ENCODE results near the gene POLG2.
"Not testable (repeated sequence)": the region's sequence is repeated elsewhere in the genome, so short reads cannot be mapped to it uniquely, and the experiment has no call there.

The POLG2 gene

DNA sequence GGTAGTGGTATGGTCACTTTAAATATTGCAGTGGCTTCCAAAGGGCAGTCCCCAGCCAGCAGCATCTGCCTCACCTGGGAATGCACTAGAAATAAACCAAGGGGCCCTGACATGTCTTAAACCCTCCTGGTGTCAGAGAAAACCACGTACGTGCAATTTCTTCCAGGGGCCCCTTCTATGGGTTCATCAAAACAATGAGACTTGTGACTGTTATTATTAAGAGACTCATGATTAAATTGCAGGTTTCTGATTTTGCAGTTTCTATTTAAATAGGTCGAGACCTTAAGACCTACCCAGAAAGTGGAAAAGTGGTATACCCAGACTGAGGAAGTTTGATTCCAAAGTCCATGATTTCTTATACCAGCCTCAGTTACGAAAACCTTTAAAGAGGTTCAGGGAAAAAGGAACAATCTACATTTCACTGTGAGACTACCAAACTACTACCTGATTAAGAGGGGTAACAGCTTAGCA, 746 bp upstream of the POLG2 start:
- H3K4me3 ChIP-seq (ENCODE audit: low read depth, low read length) = peak overlapping the region; percentile 81
- DNase-seq (ENCODE audit: low read depth) = no peak
- TF ChIP-seq, protein P1, sequence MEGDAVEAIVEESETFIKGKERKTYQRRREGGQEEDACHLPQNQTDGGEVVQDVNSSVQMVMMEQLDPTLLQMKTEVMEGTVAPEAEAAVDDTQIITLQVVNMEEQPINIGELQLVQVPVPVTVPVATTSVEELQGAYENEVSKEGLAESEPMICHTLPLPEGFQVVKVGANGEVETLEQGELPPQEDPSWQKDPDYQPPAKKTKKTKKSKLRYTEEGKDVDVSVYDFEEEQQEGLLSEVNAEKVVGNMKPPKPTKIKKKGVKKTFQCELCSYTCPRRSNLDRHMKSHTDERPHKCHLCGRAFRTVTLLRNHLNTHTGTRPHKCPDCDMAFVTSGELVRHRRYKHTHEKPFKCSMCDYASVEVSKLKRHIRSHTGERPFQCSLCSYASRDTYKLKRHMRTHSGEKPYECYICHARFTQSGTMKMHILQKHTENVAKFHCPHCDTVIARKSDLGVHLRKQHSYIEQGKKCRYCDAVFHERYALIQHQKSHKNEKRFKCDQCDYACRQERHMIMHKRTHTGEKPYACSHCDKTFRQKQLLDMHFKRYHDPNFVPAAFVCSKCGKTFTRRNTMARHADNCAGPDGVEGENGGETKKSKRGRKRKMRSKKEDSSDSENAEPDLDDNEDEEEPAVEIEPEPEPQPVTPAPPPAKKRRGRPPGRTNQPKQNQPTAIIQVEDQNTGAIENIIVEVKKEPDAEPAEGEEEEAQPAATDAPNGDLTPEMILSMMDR (IDR thresholded peaks at IDR 0.05; ENCODE audit: low read depth, low read length, missing control alignments) = no peak

DNA sequence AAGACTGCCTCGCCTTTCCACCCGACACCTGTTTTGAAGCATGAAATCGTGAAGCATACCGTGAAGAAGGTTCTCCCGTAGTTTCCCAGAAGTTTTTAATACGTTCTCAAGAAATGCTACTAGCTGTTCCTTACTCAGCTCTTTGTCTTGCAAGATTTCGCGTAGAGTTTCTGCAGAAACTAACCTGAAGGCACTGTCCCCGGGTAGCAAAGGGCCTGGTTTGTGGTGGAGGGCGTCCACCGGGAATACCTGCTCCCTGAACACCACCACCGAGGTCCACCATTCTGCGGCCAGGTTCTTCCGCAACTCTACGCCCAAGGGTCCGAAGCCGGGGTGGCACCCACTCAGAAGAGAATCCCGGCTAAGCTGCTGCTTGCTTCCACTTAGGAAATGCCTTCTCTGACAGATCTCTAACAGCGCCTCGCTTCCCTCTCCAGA, 487 bp downstream of the POLG2 start:
- TF ChIP-seq, protein P1 (IDR thresholded peaks at IDR 0.05; ENCODE audit: low read depth, low read length, missing control alignments) = no peak
- peak overlapping the region; percentile 81 for H3K4me3 ChIP-seq (ENCODE audit: low read depth, low read length)
- no peak for DNase-seq (ENCODE audit: low read depth)

DNA sequence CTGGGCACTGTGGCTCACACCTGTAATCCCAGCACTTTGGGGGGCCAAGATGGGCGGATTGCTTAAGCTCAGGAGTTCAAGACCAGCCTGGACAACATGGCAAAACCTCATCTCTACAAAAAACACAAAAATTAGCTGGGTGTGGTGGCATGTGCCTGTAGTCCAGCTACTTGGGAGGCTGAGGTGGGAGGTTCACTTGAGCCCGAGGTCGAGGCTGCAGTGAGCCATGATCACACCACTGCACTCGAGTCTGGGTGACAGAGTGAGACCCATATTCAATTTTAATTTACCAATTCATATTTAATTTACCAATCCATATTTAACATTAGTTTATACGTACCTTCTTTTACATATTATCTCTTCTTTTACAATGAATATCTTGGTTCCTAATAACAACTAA, 1.6 kb downstream of the POLG2 start:
- not testable (repeated sequence) for DNase-seq (ENCODE audit: low read depth)
- peak overlapping the region; percentile 81 for H3K4me3 ChIP-seq (ENCODE audit: low read depth, low read length)

DNA sequence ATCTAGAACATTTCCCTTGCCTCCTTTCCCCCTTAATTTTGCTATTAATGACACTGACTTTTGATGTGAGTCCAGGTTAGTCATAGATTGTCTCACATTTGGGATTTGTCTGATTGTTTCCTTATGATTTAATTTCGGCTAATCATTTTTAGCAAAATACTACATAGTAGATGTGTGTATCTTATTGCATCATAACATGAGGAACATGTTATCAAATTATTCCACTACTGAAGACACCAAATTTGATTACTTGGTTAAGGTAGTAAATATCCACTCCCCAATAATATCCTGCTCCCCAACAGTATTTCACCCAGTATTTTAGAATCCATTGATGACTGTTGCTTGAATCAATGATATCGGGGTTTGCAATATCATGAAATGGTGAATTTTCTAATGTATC, 2.7 kb downstream of the POLG2 start:
- no peak for DNase-seq (ENCODE audit: low read depth)
- no peak overlapping the region; the same call in 1 of the 2 replicates for H3K4me3 ChIP-seq (ENCODE audit: low read depth, low read length)

DNA sequence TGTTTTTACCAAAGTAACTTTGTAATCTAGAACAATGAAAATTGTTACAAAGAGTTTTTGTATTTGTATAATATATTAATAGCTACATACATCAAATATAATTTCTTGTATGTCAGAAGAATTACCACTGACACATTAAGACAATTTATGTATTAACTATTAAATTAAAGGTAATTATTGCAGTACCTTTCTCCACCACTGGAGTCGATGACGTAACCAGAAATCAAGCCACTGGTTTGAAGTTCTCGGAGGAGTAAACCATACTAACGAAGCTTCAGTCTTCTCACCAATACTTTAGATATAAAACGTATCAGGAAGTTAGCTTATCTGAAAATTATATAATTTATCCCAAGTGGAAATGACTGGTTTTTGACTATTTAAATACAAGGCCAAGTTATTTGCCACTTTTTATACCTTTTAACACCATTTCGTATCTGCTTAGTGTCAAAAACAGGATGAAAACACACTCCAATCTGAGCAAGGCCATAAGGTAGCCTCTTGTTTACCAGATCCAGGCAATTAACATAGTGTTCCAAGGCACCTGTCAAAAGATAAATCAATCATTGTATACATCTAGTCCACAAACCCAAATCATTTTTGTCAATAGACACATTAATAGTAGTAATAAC, 4.3 kb downstream of the POLG2 start:
- TF ChIP-seq, protein P1 (IDR thresholded peaks at IDR 0.05; ENCODE audit: low read depth, low read length, missing control alignments) = no peak
- no peak for DNase-seq (ENCODE audit: low read depth)
- no peak overlapping the region for H3K4me3 ChIP-seq (ENCODE audit: low read depth, low read length)

More for the DNA sequence above, 2.7 kb downstream of the POLG2 start:
- TF ChIP-seq, protein P1 (IDR thresholded peaks at IDR 0.05; ENCODE audit: low read depth, low read length, missing control alignments) = no peak

DNA sequence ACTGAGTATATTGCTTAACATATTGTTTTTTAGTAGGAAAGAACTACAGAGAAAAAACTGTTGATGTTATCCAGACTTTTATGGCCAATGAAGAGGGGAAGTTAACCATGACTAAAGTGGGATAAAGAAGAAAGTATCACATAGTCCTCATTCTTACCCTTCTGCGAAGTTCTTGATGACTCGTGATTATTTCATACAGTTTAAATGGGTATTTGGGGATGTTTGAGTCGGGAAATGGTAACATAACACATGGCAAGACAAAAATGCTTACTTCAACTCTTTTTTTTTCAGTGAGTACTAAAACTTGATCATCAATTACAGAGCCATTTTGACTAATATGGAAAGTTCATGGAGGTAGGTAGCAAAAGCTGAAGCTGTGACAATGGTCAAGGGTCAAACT, 4.9 kb downstream of the POLG2 start:
- TF ChIP-seq, protein P1 (IDR thresholded peaks at IDR 0.05; ENCODE audit: low read depth, low read length, missing control alignments) = no peak
- DNase-seq (ENCODE audit: low read depth) = no peak
- H3K4me3 ChIP-seq (ENCODE audit: low read depth, low read length) = no peak overlapping the region

DNA sequence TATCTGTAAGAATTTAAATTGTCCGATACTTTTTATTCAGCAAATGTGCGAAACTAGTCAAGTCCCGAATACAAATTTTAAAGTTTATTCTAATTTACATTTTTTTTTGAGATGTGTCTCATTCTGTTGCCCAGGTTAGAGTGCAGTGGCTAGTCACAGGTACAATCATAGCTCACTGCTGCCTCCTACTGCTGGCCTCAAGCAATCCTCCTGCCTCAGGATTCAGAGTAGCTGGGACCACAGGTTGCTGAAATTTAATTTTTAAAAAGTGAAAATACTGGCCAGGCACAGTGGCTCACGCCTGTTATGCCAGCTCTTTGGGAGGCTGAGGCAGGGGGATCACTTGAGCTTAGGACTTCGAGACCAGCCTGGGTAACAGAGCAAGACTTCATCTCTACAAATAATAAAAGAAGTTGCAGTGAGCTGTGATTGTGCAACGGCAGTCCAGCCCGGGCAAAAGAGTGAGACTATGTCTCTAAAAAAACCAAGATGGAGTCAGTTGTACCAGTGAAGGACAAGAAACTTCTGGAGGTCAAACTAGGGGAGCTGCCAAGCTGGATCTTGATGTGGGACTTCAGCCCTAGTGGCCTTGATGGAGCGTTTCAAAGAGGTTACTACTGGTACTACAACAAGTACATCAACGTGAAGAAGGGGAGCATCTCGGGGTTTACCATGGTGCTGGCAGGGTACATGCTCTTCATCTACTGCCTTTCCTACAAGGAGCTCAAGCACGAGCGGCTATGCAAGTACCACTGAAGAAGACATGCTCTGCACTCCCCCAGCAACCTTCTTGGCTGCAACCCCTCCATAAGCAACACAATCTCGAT, 5.6 kb downstream of the POLG2 start:
- H3K4me3 ChIP-seq (ENCODE audit: low read depth, low read length) = no peak overlapping the region
- TF ChIP-seq, protein P1 (IDR thresholded peaks at IDR 0.05; ENCODE audit: low read depth, low read length, missing control alignments) = peak; percentile 68
- DNase-seq (ENCODE audit: low read depth) = no peak
